Dendritic cell treated with granulocyte-macrophage colony-stimulating factor and Interleukin-4, amounts not matched to agents 40 ng/mL and 50 ng/mL, for 4 days (primary cell): Measurements from ENCODE around the gene SPIN1.

Source experiments
- H3K27ac Mint-ChIP-seq: one replicate; pipeline ENCODE4 v1.8.0; 2022; ENCODE audit warnings: mild to moderate bottlenecking, mixed read lengths
- H3K27me3 Mint-ChIP-seq: one replicate; pipeline ENCODE4 v1.8.0; 2022; ENCODE audit warnings: mild to moderate bottlenecking, mixed read lengths
- H3K36me3 Mint-ChIP-seq: one replicate; pipeline ENCODE4 v1.8.0; 2022; ENCODE audit warnings: low read depth, mixed read lengths
- H3K4me1 Mint-ChIP-seq: one replicate; pipeline ENCODE4 v1.8.0; 2022; ENCODE audit warnings: low read depth, mixed read lengths
- H3K4me3 Mint-ChIP-seq: one replicate; pipeline ENCODE4 v1.8.0; 2022; ENCODE audit warnings: mild to moderate bottlenecking, moderate library complexity, mixed read lengths
- H3K9me3 Mint-ChIP-seq: one replicate; pipeline ENCODE4 v1.8.0; 2022; ENCODE audit warnings: mixed read lengths
- intact Hi-C: fragments of 100-400 bp; cut with micrococcal nuclease; formaldehyde crosslinking; loops from one replicate; pipeline ENCODE4 v1.15.0; 2022

SPIN1 gene

DNA sequence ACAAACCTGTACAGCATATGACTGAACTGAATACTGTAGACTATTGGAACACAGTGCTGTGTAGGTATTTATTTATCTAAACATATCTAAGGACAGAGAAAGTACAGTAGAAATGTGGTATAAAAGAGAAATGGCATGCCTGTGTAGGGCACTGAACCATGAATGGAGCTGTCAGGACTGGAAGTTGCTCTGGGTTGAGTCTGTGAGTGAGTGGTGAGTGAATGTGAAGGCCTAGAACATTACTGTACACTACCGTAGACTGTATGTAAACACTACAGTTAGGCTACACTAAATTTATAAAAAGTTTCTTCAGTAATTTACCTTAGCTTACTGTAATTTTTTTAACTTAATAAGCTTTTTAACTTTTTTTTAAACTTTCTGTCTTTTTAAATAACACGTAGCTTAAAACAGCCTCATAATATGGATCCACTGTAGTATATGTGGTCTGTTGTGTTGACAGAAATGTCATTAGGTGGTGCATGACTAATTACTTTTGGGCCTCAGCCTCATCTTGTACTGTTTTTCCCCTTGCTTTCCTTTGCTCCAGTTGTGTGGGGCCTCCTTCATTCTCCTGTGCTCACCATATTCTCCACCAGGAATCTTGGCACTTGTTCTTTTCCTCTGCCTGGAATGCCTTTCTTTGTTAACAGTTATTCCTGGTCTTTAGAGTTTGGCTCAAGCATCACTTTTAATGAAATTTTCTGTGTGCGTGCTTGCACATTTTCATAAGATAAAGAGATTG lies 8.8 kb downstream of the SPIN1 start:
- Mint-ChIP-seq H3K9me3 (no peaks in the 10 kb centered on the region), H3K27me3 (no peaks in the 10 kb centered on the region), H3K4me1 (peaks cover 28% of the 10 kb centered on the region), H3K27ac (peak overlapping the region; percentile 22), H3K4me3 (no peak overlapping the region), H3K36me3 (peaks cover 25% of the 10 kb centered on the region)
- intact Hi-C loops, result no loop called here

DNA sequence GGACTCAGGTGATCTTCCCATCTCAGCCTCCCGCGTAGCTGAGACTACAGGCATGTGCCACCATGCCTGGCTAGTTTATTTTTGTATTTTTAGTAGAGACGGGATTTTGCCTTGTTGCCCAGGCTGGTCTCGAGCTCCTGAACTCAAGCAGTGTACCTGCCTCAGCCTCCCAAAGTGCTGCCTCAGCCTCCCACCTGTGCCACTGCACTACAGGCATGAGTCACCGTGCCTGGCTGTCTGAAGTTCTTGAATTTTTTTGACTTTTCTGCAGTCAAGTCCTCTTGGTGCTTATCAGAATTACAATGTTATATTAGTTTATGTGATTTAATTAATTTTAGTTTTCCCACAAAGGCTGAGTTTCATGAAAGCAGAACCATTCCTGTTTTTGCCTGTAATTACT lies 9.8 kb downstream of the SPIN1 start:
- H3K4me3 Mint-ChIP-seq, result no peak overlapping the region
- H3K4me1 Mint-ChIP-seq, result peaks cover 28% of the 10 kb centered on the region
- H3K9me3 Mint-ChIP-seq, result no peaks in the 10 kb centered on the region
- intact Hi-C loops, result no loop called here
- peaks cover 25% of the 10 kb centered on the region for H3K36me3 Mint-ChIP-seq
- H3K27me3 Mint-ChIP-seq, result no peaks in the 10 kb centered on the region
- H3K27ac Mint-ChIP-seq, result no peak overlapping the region

DNA sequence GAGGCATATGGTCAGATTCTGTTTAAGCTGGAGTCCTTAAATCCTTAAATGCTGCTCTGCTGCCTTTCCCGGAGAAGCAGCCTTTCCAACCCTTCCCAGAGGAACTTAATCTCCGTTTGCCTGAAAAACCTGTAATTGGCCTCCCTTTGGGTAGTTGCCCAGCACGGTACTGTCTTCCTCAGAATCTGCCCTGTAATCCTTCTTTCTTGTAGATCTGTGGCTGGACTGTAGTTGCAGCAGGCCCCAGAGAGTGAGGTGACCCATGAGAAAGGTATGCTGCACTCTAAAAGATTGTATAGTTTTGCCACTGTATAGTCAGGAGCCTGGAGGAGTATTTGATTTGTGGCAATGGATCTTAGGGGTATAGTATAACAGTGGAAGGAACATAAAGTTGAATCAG lies 11.7 kb downstream of the SPIN1 start:
- intact Hi-C loops, result no loop called here
- Mint-ChIP-seq H3K4me3 (no peak overlapping the region), H3K27me3 (no peaks in the 10 kb centered on the region), H3K36me3 (peaks cover 25% of the 10 kb centered on the region), H3K27ac (no peak overlapping the region), H3K4me1 (peaks cover 27% of the 10 kb centered on the region), H3K9me3 (no peaks in the 10 kb centered on the region)

GRCh38 chr9:88403340-88403739 lies 15.1 kb downstream of the SPIN1 start:
- no peak overlapping the region for H3K27ac Mint-ChIP-seq
- H3K4me3 Mint-ChIP-seq, result no peak overlapping the region
- H3K9me3 Mint-ChIP-seq, result no peaks in the 10 kb centered on the region
- H3K27me3 Mint-ChIP-seq, result no peaks in the 10 kb centered on the region
- H3K4me1 Mint-ChIP-seq, result peaks cover 28% of the 10 kb centered on the region
- intact Hi-C loops, result no loop called here
- peaks cover 24% of the 10 kb centered on the region for H3K36me3 Mint-ChIP-seq

DNA sequence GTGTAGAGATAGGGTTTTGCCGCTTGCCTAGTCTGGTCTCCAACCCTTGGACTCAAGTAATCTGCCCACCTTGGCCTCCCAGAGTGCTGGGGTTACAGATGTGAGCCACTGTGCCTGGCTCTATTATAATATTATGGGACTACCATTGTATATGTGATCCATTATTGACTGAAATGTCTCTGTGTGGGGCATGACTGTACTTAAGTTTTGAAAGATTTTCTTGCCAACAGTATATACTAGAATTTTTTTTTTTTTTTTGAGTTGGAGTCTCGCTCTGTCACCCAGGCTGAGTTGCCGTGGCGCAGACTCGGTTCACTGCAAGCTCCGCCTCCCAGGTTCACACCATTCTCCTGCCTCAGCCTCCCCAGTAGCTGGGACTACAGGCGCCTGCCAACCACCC lies 17.8 kb downstream of the SPIN1 start:
- Mint-ChIP-seq H3K4me1 (peaks cover 17% of the 10 kb centered on the region), H3K27ac (no peak overlapping the region), H3K9me3 (peaks cover 5% of the 10 kb centered on the region), H3K36me3 (peaks cover 13% of the 10 kb centered on the region), H3K4me3 (no peak overlapping the region), H3K27me3 (no peaks in the 10 kb centered on the region)
- intact Hi-C loops, result no loop called here

GRCh38 chr9:88411471-88411870 lies 23.2 kb downstream of the SPIN1 start:
- Mint-ChIP-seq H3K4me1 (peaks cover 5% of the 10 kb centered on the region), H3K36me3 (peaks cover 49% of the 10 kb centered on the region), H3K27ac (no peak overlapping the region), H3K27me3 (no peaks in the 10 kb centered on the region), H3K9me3 (peaks cover 25% of the 10 kb centered on the region), H3K4me3 (no peak overlapping the region)
- intact Hi-C loops, result no loop called here

GRCh38 chr9:88414298-88414697 lies 26.1 kb downstream of the SPIN1 start:
- no peak overlapping the region for H3K27ac Mint-ChIP-seq
- intact Hi-C loops, result no loop called here
- H3K4me1 Mint-ChIP-seq, result no peaks in the 10 kb centered on the region
- H3K36me3 Mint-ChIP-seq, result peaks cover 72% of the 10 kb centered on the region
- no peaks in the 10 kb centered on the region for H3K27me3 Mint-ChIP-seq
- H3K9me3 Mint-ChIP-seq, result peaks cover 42% of the 10 kb centered on the region
- no peak overlapping the region for H3K4me3 Mint-ChIP-seq

DNA sequence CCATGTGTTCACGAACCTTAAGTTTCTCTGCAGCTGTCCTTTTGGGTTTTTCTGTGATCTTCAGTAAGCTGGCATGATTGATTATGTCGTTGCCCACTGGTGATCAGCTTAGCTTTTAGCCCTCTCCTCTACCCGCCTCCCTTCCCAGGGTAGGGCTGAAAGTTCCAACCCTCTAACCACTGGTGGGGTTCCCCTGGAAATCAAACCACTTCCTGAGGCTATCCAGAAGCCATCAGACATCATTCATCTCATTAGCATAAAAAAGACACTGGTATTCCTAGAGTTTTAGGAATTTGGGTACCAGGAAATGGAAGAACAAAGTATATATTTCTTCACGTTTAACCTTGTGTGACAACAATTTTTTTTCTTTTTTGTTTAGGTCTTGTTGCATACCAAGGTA lies 29.8 kb downstream of the SPIN1 start:
- no peaks in the 10 kb centered on the region for H3K4me1 Mint-ChIP-seq
- H3K27ac Mint-ChIP-seq, result no peak overlapping the region
- H3K36me3 Mint-ChIP-seq, result peaks cover 71% of the 10 kb centered on the region
- no peaks in the 10 kb centered on the region for H3K27me3 Mint-ChIP-seq
- peaks cover 37% of the 10 kb centered on the region for H3K9me3 Mint-ChIP-seq
- H3K4me3 Mint-ChIP-seq, result no peak overlapping the region
- intact Hi-C loops, result no loop called here

DNA sequence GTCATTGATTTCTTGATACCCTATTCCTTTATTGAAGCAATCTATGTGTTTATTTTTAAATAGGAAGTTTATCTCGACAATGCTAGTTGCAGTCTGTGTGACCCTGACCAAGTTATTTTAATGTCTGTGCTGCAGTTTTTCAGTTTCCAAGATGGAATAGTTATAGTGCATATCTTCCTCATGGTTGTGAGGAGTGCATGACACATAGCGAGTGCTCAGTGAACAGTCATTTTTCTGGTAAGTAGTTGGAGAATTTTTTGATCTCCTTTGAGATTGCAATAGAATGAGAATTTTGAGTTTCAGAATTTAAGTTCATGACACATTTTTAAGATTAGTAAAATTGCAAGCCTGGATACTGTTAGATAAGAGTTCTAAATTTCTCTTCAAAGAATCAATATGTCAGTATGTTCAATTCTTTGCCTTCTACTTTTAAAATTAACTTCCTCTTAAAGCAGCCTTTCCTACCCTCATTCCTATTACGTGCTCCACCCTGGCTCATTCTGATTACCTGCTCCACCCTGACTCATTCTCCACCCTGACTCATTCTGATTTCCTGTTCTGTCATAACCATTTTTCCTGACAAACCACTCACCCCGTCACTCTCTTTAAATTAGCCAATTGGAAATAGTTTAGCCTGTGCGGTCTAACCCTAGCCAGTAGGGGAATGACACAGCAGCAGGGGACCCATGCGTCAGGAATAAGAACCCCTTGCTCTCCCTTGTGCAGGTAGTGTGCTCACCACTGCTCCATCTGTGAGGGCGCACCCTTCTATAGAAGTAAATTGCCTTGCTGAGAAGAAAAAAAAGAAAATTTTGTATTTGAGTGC lies 30.7 kb downstream of the SPIN1 start:
- H3K4me3 Mint-ChIP-seq, result no peak overlapping the region
- no peaks in the 10 kb centered on the region for H3K27me3 Mint-ChIP-seq
- peaks cover 63% of the 10 kb centered on the region for H3K36me3 Mint-ChIP-seq
- peaks cover 31% of the 10 kb centered on the region for H3K9me3 Mint-ChIP-seq
- H3K27ac Mint-ChIP-seq, result no peak overlapping the region
- intact Hi-C loops, result no loop called here
- H3K4me1 Mint-ChIP-seq, result no peaks in the 10 kb centered on the region

GRCh38 chr9:88420227-88420626 lies 32.0 kb downstream of the SPIN1 start:
- H3K9me3 Mint-ChIP-seq, result peaks cover 21% of the 10 kb centered on the region
- no peaks in the 10 kb centered on the region for H3K4me1 Mint-ChIP-seq
- no peak overlapping the region for H3K27ac Mint-ChIP-seq
- H3K36me3 Mint-ChIP-seq, result peaks cover 55% of the 10 kb centered on the region
- H3K4me3 Mint-ChIP-seq, result no peak overlapping the region
- no peaks in the 10 kb centered on the region for H3K27me3 Mint-ChIP-seq
- intact Hi-C loops, result no loop called here

GRCh38 chr9:88421348-88421747 lies 33.1 kb downstream of the SPIN1 start:
- intact Hi-C loops, result no loop called here
- Mint-ChIP-seq H3K9me3 (peaks cover 21% of the 10 kb centered on the region), H3K36me3 (peaks cover 48% of the 10 kb centered on the region), H3K4me1 (peaks cover 7% of the 10 kb centered on the region), H3K27me3 (no peaks in the 10 kb centered on the region), H3K27ac (no peak overlapping the region), H3K4me3 (no peak overlapping the region)

DNA sequence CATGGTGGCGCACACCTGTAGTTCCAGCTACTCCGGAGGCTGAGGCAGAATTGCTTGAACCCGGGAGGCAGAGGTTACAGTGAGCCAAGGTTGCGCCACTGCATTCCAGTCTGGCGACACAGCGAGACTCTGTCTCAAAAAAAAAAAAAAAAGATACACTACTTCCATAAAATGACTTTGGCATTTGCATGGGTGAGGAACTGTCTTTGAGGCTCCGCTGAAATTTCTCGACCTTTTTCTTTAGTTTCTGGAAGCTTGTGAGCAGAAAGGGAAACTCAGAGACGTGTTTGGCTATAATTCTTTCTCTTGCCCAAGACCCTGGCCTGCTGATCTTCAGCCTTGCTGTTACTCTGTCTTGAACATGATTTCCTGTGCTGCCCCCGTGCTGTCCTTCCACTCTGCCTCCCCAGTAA lies 37.3 kb downstream of the SPIN1 start:
- H3K27ac Mint-ChIP-seq, result no peak overlapping the region
- H3K4me1 Mint-ChIP-seq, result peaks cover 7% of the 10 kb centered on the region
- peaks cover 15% of the 10 kb centered on the region for H3K36me3 Mint-ChIP-seq
- H3K4me3 Mint-ChIP-seq, result peak overlapping the region; percentile 48
- no peaks in the 10 kb centered on the region for H3K9me3 Mint-ChIP-seq
- intact Hi-C loops, result no loop called here
- H3K27me3 Mint-ChIP-seq, result no peaks in the 10 kb centered on the region

GRCh38 chr9:88426651-88427050 lies 38.4 kb downstream of the SPIN1 start:
- no peaks in the 10 kb centered on the region for H3K9me3 Mint-ChIP-seq
- H3K4me1 Mint-ChIP-seq, result peaks cover 7% of the 10 kb centered on the region
- H3K4me3 Mint-ChIP-seq, result no peak overlapping the region
- peaks cover 15% of the 10 kb centered on the region for H3K36me3 Mint-ChIP-seq
- intact Hi-C loops, result no loop called here
- no peaks in the 10 kb centered on the region for H3K27me3 Mint-ChIP-seq
- no peak overlapping the region for H3K27ac Mint-ChIP-seq

DNA sequence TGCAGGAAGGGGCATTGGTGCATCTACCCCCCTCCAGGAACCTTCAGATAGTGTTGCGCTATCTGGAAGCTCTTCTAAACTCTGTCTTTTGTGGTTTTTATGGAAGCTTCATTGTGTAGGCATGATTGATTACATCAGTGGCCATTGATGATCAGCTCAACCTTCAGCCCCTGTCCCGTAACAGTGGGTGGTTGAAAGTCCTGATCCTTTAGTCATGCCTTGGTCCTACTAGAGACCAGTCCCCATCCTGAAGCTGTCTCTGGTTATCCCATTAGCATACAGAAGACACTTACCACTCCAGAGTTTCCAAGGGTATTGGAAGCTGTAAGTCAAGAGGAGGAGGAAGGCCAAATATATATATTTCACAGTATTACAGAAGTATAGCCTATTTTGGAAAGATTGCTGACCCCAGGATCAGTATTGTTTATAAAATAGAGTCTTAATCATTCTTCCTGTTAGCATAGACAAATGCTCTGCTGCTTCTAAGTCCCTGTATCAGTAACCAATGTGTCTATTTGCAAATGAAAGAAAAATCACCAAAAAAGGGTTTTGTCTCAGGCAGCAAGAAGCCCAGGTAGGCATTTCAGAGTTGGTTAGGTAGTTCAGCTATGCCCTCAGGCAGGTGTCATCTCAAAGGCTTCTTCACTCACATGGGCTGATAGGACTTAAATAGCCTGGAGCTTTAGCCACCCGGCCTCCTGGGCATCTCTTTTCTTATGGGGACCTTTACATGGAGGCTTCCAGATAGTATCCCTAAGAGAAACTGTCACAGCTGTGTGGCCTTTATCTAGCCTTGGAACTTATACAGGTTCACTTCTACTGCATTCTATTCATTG lies 41.6 kb downstream of the SPIN1 start:
- intact Hi-C loops, result no loop called here
- H3K9me3 Mint-ChIP-seq, result no peaks in the 10 kb centered on the region
- H3K27me3 Mint-ChIP-seq, result no peaks in the 10 kb centered on the region

More for the DNA sequence above, 41.6 kb downstream of the SPIN1 start:
- H3K27ac Mint-ChIP-seq, result no peak overlapping the region
- peaks cover 7% of the 10 kb centered on the region for H3K4me1 Mint-ChIP-seq
- peaks cover 45% of the 10 kb centered on the region for H3K36me3 Mint-ChIP-seq
- H3K4me3 Mint-ChIP-seq, result no peak overlapping the region
